Umbilical cord (tissue), 2 donors: Measurements from ENCODE around the gene ZNF738. TPM values are rescaled to one million over a fixed set of nuclear protein-coding genes. Genes with fewer than 3 reads are reported as not detected.
"Not testable (repeated sequence)": the region's sequence is repeated elsewhere in the genome, so short reads cannot be mapped to it uniquely, and the experiment has no call there.

Source experiments
- DNase-seq: peaks from one replicate; pipeline ENCODE4 v3.0.0-alpha.2; 2015; ENCODE audit warnings: low spot score
- total RNA-seq: library from RNA; depleted of rRNA; stranded (reverse); fragments of >200 nt; gene quantifications from one replicate; pipeline ENCODE4 v1.2.3, GENCODE V29; 2014; ENCODE audit warnings: low replicate concordance; ENCODE audit not compliant: insufficient read depth

The ZNF738 gene
- 16.4 TPM for total RNA-seq

GRCh38 chr19:21358768-21359451 lies at the start of gene ZNF738:
ZNF738 (plus strand) TSS chr19:21359000; CDS start chr19:21359141, 141 bp downstream.
- DNase-seq: peak; percentile 99

DNA sequence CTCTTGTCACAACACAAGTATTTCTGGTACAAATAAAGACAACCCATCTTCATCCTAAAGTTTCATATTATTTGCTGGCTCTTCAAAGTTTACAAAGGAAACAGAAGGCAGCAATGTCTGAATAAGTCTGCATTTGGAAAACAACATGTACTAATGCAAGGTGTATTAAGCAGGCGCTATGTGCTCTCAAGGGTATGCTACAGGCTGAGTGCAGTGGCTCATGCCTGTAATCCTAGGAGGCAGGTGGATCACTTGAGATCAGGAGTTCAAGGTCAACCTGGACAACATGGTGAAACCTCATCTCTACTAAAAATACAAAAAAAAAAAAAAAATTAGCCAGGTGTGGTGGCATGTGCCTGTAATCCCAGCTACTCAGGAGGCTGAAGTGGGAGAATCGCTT lies 46.0 kb upstream of the ZNF738 start:
- not testable (repeated sequence) for DNase-seq

- DNase-seq: peak; percentile 76
These were observed 44.1 kb upstream of the ZNF738 start for GRCh38 chr19:21314676-21315075.

GRCh38 chr19:21317821-21318220 lies 41.0 kb upstream of the ZNF738 start:
- DNase-seq: no peak

GRCh38 chr19:21321134-21321533 lies 37.7 kb upstream of the ZNF738 start:
- no peak for DNase-seq

DNA sequence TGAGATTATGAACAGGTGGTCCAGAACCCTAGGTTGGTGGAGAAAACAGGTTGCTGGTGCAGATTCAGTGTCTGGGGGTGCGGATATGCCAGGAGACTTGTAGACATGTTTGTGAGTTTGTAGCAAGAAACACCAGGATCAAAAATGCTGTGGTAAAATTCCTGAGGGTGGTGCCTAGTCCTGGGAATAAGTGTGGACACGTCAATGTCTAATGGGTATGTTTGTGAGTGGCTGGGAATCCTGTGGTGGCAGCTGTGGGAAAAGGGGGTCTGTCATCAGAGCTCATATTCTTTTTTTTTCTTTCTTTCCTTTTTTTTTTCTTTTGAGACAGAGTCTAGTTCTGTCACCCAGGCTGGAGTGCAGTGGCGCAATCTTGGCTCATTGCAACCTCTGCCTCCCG lies 36.8 kb upstream of the ZNF738 start:
- DNase-seq: no peak

- no peak for DNase-seq
These were observed 36.3 kb upstream of the ZNF738 start for GRCh38 chr19:21322528-21322927.

- DNase-seq: no peak
These were observed 35.8 kb upstream of the ZNF738 start for GRCh38 chr19:21323000-21323399.

- no peak for DNase-seq
These were observed 32.6 kb upstream of the ZNF738 start for GRCh38 chr19:21326169-21326568.

- no peak for DNase-seq
These were observed 30.4 kb upstream of the ZNF738 start for GRCh38 chr19:21328406-21328805.

GRCh38 chr19:21328885-21329605 lies 29.8 kb upstream of the ZNF738 start, which contains the start of gene ZNF708:
ZNF708 (minus strand) TSS chr19:21329410; CDS start chr19:21329212, 198 bp downstream.
- DNase-seq: peak; percentile 97

DNA sequence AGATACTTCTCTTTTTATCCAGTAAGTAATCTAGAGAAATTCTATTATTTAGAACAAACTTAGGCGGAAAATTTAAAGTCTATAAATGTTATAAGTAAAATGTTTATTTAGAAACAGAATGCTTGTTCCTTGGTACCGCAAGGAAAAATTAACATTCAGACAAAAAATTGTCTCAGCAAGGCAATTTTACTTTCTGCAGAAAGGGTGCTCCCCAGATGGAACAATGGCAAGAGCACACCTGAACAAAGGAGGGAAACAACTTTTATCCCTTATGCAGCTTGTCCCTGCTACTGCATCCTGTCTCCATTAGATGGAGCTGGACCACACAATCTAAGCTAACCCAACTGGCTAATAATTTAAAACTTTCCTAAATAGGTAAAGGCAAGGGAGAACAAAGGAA lies 23.1 kb upstream of the ZNF738 start:
- DNase-seq: no peak

- DNase-seq: not testable (repeated sequence)
These were observed 14.0 kb upstream of the ZNF738 start for GRCh38 chr19:21344841-21345240.

GRCh38 chr19:21352830-21353229 lies 6.0 kb upstream of the ZNF738 start:
- DNase-seq: no peak

DNA sequence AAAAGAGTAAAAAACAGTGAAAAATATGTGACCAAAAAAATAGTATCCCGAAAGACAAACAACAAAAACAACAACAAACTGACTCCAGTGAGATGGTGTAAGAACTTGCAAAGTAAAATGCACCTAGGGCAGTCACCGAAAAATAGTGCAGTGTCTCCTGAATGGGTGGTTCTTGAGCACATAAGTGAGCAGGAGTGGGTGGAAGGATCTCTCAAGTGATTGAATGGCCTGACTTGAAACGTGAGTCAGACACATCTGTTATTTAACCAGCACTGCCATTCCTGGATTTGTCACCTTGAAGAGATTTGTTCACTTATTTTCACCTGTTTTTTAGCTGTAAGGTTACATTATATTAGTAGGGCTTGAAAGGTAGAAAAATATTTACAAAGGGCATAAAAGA lies 3.5 kb downstream of the ZNF738 start:
- DNase-seq: no peak

DNA sequence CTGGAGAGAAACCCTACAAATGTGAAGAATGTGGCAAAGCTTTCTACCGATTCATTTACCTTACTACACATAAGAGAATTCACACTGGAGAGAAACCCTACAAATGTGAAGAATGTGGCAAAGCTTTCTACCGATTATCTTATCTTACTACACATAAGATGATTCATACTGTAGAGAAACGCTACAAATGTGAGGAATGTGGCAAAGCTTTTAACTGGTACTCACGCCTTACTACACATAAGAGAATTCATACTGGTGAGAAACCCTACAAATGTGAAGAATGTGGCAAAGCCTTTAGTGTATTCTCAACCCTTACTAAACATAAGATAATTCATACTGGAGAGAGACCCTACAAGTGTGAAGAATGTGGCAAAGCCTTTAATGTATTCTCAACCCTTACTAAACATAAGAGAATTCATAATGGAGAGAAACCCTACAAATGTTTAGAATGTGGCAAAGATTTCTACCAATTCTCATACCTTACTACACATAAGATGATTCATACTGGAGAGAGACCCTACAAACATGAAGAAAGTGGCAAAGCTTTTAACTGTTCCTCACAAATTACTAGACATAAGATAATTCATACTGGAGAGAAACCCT lies 25.3 kb downstream of the ZNF738 start:
- no peak for DNase-seq

- DNase-seq: no peak
These were observed 37.3 kb downstream of the ZNF738 start for GRCh38 chr19:21396121-21396520.

DNA sequence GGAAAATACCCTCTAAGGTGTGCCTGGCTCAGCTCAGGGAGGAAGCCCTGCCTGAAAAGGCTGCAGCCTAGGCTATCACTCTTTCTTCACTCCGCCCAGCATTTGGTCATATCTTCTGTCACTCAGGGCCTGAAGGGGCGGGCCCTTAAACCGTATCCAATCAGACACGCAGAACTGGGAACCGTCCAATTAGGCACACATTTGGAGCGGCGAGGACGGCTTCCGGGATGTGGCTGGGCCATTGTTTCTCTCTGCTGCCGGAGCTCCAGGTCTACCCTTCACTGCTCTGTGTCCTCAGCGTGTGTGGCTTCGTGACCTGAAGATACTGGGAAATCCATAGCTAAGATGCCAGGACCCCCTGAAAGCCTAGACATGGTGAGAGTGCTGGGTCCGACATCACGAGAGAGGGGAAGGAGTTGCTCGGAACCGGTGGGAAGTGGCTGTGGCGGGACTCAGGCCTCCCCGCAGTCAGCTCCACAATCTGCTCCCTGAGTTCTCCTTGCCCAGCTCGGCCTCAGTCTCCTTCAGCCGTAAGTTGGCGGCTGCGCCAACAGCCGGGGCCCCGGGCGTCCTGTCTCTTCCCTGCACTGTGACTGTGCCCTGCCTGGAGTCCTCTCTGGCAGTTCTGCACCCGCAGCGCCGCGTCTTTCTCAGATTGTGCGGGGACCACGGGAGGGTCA lies 38.2 kb downstream of the ZNF738 start, which contains the start of gene ZNF493:
Gene ZNF493 (plus strand): TSS at position 241 of the 680 bp plus-strand sequence. CDS start 105 bp downstream, at position 346.
- DNase-seq: peak; percentile 99

- DNase-seq: no peak
These were observed 40.1 kb downstream of the ZNF738 start for GRCh38 chr19:21398851-21399250.

DNA sequence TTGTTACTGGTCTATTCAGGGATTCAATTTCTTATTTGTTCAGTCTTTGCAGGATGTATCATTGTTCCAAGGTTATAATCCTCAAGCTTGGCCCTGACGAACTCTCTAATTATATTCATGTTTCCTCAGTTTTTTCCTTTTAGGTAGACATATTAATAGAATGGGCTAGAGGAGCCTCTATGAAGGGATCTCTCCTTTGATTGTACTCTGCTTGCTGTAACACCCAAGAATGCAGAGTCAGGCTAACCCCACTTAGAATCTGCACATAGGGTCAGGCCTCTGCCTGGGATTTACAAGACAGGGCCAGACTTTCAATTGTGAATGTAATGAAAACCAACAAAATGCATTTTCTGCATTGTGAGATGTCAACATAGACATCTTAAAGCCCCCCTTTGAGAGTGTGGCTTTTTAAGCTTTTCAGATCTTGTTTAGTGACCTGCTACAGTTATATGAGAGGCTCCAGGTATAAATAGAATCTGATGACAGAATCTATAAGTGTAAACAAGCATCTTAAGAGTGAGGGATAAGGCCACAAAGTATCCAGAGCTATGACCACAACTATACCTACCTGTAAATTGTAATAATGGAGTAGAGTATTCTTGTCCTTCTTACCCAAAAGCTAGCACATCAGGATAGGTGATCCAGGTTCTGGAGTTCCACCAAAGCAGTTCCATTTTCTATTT lies 43.6 kb downstream of the ZNF738 start:
- no peak for DNase-seq

GRCh38 chr19:21410166-21410565 lies 51.4 kb downstream of the ZNF738 start:
- DNase-seq: no peak
